ENCODE measurements around the gene RTTN. TPM values are rescaled to one million over a fixed set of nuclear protein-coding genes. Genes with fewer than 3 reads are reported as not detected.

The RTTN gene
- total and polyA plus RNA-seq, 4 donors, result 1.1 to 14.3 (median 8.8) TPM

DNA sequence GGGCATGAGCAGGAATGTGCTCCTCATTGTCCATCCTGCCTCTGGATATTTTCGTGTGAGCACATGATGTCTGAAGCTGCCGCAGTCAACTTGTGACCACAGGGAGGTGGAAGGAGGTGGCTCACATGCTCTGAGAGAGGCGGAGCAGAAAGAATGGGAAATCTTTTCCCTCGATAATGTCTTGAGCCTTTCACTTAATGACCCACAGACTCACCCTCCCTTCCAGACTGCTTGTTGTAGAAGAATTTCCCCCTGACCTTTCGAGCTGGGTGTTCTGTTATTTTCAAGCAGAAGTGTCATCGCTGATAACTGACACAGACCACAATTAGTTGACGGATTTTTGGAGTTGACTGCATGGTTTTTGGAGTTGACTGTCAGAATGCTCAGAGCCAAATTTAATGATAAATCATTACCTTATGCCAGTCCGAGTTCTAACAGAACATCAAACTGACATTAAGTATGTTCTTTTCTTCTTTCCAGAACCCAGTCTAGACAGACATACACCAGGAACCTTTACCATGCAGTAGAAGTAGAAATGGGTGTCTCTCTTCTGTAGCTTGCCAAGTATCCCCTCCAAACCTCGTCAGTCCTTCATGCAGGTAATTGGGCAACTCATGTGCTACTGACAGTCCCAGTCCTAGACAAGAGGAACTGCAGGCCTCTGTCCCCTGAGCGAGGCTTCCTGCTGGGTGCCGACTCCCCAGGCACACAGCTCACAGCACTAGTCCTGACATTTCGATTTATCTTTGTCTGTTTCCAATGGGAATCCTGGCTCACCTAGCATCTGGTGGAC lies 29.4 kb upstream of the RTTN start:
- no peak for DNase-seq (ENCODE audit: low spot score)
- 69% methylated on average over 12 of the region's 12 CpGs for WGBS
- H3K36me3 ChIP-seq (ENCODE audit: control insufficient read depth in 4 of 4, insufficient read depth in 3 of 4, low read depth in 1 of 4, low read length in 3 of 4), result no peaks in the 10 kb centered on the region
- H3K4me3 ChIP-seq (ENCODE audit: low read depth in 1 of 3, low read length in 3 of 3), result no peak overlapping the region
- H3K9ac ChIP-seq (ENCODE audit: low read depth in 1 of 2, low read length in 2 of 2), result no peak overlapping the region
- no peak overlapping the region for H3K27ac ChIP-seq (ENCODE audit: low read depth in 1 of 2, low read length in 2 of 2)
- TF ChIP-seq RAD21 (IDR thresholded peaks at IDR 0.05) (no peak), RXRA (IDR thresholded peaks at IDR 0.05) (no peak), GABPA (IDR thresholded peaks at IDR 0.05 in 1 of 2, conservative IDR thresholded peaks at IDR 0.05 in 1 of 2) (no peak)
- TF ChIP-seq, protein P1, sequence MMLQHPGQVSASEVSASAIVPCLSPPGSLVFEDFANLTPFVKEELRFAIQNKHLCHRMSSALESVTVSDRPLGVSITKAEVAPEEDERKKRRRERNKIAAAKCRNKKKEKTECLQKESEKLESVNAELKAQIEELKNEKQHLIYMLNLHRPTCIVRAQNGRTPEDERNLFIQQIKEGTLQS (IDR thresholded peaks at IDR 0.05), result no peak
- TF ChIP-seq, protein P2, sequence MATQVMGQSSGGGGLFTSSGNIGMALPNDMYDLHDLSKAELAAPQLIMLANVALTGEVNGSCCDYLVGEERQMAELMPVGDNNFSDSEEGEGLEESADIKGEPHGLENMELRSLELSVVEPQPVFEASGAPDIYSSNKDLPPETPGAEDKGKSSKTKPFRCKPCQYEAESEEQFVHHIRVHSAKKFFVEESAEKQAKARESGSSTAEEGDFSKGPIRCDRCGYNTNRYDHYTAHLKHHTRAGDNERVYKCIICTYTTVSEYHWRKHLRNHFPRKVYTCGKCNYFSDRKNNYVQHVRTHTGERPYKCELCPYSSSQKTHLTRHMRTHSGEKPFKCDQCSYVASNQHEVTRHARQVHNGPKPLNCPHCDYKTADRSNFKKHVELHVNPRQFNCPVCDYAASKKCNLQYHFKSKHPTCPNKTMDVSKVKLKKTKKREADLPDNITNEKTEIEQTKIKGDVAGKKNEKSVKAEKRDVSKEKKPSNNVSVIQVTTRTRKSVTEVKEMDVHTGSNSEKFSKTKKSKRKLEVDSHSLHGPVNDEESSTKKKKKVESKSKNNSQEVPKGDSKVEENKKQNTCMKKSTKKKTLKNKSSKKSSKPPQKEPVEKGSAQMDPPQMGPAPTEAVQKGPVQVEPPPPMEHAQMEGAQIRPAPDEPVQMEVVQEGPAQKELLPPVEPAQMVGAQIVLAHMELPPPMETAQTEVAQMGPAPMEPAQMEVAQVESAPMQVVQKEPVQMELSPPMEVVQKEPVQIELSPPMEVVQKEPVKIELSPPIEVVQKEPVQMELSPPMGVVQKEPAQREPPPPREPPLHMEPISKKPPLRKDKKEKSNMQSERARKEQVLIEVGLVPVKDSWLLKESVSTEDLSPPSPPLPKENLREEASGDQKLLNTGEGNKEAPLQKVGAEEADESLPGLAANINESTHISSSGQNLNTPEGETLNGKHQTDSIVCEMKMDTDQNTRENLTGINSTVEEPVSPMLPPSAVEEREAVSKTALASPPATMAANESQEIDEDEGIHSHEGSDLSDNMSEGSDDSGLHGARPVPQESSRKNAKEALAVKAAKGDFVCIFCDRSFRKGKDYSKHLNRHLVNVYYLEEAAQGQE (IDR thresholded peaks at IDR 0.05), result no peak
- TF ChIP-seq, protein P3, sequence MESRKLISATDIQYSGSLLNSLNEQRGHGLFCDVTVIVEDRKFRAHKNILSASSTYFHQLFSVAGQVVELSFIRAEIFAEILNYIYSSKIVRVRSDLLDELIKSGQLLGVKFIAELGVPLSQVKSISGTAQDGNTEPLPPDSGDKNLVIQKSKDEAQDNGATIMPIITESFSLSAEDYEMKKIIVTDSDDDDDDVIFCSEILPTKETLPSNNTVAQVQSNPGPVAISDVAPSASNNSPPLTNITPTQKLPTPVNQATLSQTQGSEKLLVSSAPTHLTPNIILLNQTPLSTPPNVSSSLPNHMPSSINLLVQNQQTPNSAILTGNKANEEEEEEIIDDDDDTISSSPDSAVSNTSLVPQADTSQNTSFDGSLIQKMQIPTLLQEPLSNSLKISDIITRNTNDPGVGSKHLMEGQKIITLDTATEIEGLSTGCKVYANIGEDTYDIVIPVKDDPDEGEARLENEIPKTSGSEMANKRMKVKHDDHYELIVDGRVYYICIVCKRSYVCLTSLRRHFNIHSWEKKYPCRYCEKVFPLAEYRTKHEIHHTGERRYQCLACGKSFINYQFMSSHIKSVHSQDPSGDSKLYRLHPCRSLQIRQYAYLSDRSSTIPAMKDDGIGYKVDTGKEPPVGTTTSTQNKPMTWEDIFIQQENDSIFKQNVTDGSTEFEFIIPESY (IDR thresholded peaks at IDR 0.05), result no peak
- TF ChIP-seq, protein P4, sequence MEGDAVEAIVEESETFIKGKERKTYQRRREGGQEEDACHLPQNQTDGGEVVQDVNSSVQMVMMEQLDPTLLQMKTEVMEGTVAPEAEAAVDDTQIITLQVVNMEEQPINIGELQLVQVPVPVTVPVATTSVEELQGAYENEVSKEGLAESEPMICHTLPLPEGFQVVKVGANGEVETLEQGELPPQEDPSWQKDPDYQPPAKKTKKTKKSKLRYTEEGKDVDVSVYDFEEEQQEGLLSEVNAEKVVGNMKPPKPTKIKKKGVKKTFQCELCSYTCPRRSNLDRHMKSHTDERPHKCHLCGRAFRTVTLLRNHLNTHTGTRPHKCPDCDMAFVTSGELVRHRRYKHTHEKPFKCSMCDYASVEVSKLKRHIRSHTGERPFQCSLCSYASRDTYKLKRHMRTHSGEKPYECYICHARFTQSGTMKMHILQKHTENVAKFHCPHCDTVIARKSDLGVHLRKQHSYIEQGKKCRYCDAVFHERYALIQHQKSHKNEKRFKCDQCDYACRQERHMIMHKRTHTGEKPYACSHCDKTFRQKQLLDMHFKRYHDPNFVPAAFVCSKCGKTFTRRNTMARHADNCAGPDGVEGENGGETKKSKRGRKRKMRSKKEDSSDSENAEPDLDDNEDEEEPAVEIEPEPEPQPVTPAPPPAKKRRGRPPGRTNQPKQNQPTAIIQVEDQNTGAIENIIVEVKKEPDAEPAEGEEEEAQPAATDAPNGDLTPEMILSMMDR (IDR thresholded peaks at IDR 0.05; ENCODE audit: low read depth, low read length, missing input control), result no peak
- H3K27me3 ChIP-seq (ENCODE audit: control insufficient read depth in 4 of 4, insufficient read depth in 4 of 4, low read length in 3 of 4), result no peaks in the 10 kb centered on the region
- H3K9me3 ChIP-seq (ENCODE audit: control insufficient read depth in 4 of 4, low read length in 3 of 4), result no peaks in the 10 kb centered on the region
- no peaks in the 10 kb centered on the region for H3K4me1 ChIP-seq (ENCODE audit: control insufficient read depth in 4 of 4, insufficient read depth in 4 of 4, low read length in 3 of 4)

DNA sequence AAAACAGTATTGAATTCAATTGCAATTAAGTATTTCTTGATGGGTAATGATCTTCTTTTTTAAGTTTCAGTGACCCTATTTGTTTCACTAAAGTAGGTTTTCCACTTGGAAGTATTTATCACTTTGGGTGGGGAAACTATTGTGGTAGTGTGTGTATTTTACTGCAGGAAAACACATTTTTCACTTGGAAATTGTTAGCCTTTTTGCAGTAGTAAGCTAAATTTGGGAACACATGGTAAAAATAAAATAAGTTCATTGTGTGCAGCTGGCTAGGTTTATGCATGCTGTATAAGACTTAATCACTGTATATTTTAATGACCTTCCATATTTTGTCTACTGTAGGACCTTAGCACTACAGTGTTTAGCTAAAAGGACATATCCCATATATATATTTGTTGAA lies 28.5 kb upstream of the RTTN start:
- no peaks in the 10 kb centered on the region for H3K4me1 ChIP-seq (ENCODE audit: control insufficient read depth in 4 of 4, insufficient read depth in 4 of 4, low read length in 3 of 4)
- H3K27ac ChIP-seq (ENCODE audit: low read depth in 1 of 2, low read length in 2 of 2), result no peak overlapping the region
- H3K36me3 ChIP-seq (ENCODE audit: control insufficient read depth in 4 of 4, insufficient read depth in 3 of 4, low read depth in 1 of 4, low read length in 3 of 4), result no peaks in the 10 kb centered on the region
- DNase-seq (ENCODE audit: low spot score), result no peak
- H3K27me3 ChIP-seq (ENCODE audit: control insufficient read depth in 4 of 4, insufficient read depth in 4 of 4, low read length in 3 of 4), result no peaks in the 10 kb centered on the region
- no peak overlapping the region for H3K9ac ChIP-seq (ENCODE audit: low read depth in 1 of 2, low read length in 2 of 2)
- H3K9me3 ChIP-seq (ENCODE audit: control insufficient read depth in 4 of 4, low read length in 3 of 4), result peaks cover 0 to under 1% (median 0%) of the 10 kb centered on the region in 4 donors
- H3K4me3 ChIP-seq (ENCODE audit: low read depth in 1 of 3, low read length in 3 of 3), result no peak overlapping the region
- TF ChIP-seq FOXA2 (IDR thresholded peaks at IDR 0.05) (no peak), RXRA (IDR thresholded peaks at IDR 0.05) (no peak), HNF4A (conservative IDR thresholded peaks at IDR 0.05) (no peak), NR2F2 (IDR thresholded peaks at IDR 0.05) (no peak), YY1 (IDR thresholded peaks at IDR 0.05) (no peak), SP1 (IDR thresholded peaks at IDR 0.05) (no peak), FOXA1 (IDR thresholded peaks at IDR 0.05) (no peak)
- TF ChIP-seq, protein P4 (IDR thresholded peaks at IDR 0.05; ENCODE audit: low read depth, low read length, missing input control), result no peak
- TF ChIP-seq, protein P2 (IDR thresholded peaks at IDR 0.05), result no peak
- TF ChIP-seq, protein P3 (IDR thresholded peaks at IDR 0.05), result no peak
- TF ChIP-seq, protein P1 (IDR thresholded peaks at IDR 0.05), result no peak
